ENCODE results near the gene ZNF662. TPM values are rescaled to one million over a fixed set of nuclear protein-coding genes. Genes with fewer than 3 reads are reported as not detected.
A peak's percentile ranks its signal among the peaks of the same experiment; 100 is the strongest.

ZNF662 gene
- total RNA-seq, 2 experiments from 2014 or later = not detected

DNA sequence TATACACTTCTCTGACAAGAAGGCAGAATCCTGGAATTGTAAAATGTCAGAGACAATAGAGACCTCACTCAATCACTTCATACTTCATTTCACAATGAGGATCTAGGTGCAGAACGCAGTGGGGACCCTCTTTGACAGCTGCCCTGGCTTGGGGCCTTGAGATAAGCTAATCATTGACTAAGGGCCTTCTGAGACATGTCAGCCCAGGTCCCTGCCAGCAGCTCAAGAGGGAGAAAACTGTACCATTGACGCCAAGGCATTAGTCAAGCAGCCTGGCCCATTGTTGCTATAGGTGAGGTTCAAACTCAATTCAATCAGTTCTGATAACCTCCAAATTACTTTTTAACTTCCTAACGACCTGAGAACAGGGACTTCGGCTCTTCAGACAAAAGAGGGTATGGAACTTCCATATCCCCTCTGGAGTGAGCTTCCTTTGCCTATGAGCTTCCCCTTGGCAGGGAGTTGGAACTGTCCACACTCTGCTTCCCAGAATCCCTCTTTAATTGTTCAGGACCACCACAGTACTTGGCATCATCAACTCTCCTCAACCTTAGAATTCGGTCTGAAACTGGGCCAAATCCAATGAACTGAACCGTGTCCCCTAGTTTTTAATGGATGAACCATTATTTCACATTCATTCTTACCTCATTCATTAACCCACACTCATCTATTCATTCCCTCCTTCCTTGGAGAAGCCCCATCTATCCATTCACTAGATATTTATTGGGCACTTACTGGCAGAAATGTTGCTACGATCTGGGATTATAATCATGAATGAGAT is 28.8 kb upstream of the ZNF662 start:
- H3K27ac ChIP-seq (ENCODE audit: low read depth, low read length, poor library complexity, severe bottlenecking) = no peak overlapping the region
- BruUV-seq (replicated peaks) = no TSS peak
- POLR2A ChIA-PET = interaction anchor here (0.6 to 1.5 kb wide), 2 partner anchors 16 to 71 kb away, joined by 3 to 5 read pairs; no protein-coding TSS in a partner anchor
- H4K20me1 ChIP-seq (ENCODE audit: insufficient read depth, low read length) = no peaks in the 10 kb centered on the region
- no peak overlapping the region for H3K4me3 ChIP-seq (ENCODE audit: low read depth, low read length, poor library complexity, severe bottlenecking)
- intact Hi-C loops (cut with micrococcal nuclease; ENCODE audit: unreplicated experiment) = no loop called here
- H3K79me2 ChIP-seq (ENCODE audit: insufficient read depth, low read depth, low read length) = no peaks in the 10 kb centered on the region
- peaks cover 11% of the 10 kb centered on the region for H3K4me1 ChIP-seq (ENCODE audit: insufficient read depth, low read length, poor library complexity, severe bottlenecking)
- H3K36me3 ChIP-seq (ENCODE audit: insufficient read depth, low read length) = no peaks in the 10 kb centered on the region
- H3K9me2 ChIP-seq (ENCODE audit: insufficient read depth, low read length) = no peaks in the 10 kb centered on the region
- no peak overlapping the region for H2AFZ ChIP-seq (ENCODE audit: low read length)
- H3K9me3 ChIP-seq (ENCODE audit: low read length) = no peaks in the 10 kb centered on the region
- CTCF ChIA-PET (ENCODE audit: unreplicated experiment) = no interaction called here
- no peak for DNase-seq (ENCODE audit: low spot score)
- H3K4me2 ChIP-seq (ENCODE audit: low read length) = no peak overlapping the region
- TF ChIP-seq, protein P1, sequence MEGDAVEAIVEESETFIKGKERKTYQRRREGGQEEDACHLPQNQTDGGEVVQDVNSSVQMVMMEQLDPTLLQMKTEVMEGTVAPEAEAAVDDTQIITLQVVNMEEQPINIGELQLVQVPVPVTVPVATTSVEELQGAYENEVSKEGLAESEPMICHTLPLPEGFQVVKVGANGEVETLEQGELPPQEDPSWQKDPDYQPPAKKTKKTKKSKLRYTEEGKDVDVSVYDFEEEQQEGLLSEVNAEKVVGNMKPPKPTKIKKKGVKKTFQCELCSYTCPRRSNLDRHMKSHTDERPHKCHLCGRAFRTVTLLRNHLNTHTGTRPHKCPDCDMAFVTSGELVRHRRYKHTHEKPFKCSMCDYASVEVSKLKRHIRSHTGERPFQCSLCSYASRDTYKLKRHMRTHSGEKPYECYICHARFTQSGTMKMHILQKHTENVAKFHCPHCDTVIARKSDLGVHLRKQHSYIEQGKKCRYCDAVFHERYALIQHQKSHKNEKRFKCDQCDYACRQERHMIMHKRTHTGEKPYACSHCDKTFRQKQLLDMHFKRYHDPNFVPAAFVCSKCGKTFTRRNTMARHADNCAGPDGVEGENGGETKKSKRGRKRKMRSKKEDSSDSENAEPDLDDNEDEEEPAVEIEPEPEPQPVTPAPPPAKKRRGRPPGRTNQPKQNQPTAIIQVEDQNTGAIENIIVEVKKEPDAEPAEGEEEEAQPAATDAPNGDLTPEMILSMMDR (conservative IDR thresholded peaks at IDR 0.05; ENCODE audit: low read length) = no peak
- TF ChIP-seq EZH2phosphoT487 (IDR thresholded peaks at IDR 0.05; ENCODE audit: borderline replicate concordance, low read depth, low read length) = no peak

DNA sequence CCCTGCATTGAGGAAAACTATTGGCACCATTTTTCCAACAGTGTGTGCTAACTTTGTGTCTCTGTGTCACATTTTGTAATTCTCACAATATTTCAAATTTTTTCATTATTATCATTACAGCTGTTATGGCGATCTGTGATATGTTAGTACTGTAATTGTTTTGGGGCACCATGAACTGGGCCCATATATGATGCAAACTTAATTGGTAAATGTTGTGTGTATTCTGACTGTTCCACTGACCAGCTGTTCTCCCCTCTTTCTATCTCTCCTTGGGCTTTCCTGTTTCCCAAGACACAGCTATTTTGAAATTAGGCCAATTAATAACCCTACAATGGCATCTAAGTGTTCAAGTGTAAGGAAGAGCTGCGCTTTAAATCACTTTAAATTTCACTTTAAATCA is 28.1 kb upstream of the ZNF662 start:
- no peaks in the 10 kb centered on the region for H3K36me3 ChIP-seq (ENCODE audit: insufficient read depth, low read length)
- H3K4me1 ChIP-seq (ENCODE audit: insufficient read depth, low read length, poor library complexity, severe bottlenecking) = peaks cover 11% of the 10 kb centered on the region
- H3K9me3 ChIP-seq (ENCODE audit: low read length) = no peaks in the 10 kb centered on the region
- intact Hi-C loops (cut with micrococcal nuclease; ENCODE audit: unreplicated experiment) = no loop called here
- no peaks in the 10 kb centered on the region for H3K9me2 ChIP-seq (ENCODE audit: insufficient read depth, low read length)
- no peak overlapping the region for H3K27ac ChIP-seq (ENCODE audit: low read depth, low read length, poor library complexity, severe bottlenecking)
- POLR2A ChIA-PET = interaction anchor here (0.6 to 1.5 kb wide), 2 partner anchors 15 to 85 kb away, joined by 3 read pairs; no protein-coding TSS in a partner anchor
- no peak overlapping the region for H3K4me3 ChIP-seq (ENCODE audit: low read depth, low read length, poor library complexity, severe bottlenecking)
- no peak overlapping the region for H2AFZ ChIP-seq (ENCODE audit: low read length)
- TF ChIP-seq, protein P1 (conservative IDR thresholded peaks at IDR 0.05; ENCODE audit: low read length) = no peak
- no peak for TF ChIP-seq EZH2phosphoT487 (IDR thresholded peaks at IDR 0.05; ENCODE audit: borderline replicate concordance, low read depth, low read length)
- no peak for DNase-seq (ENCODE audit: low spot score)
- no peaks in the 10 kb centered on the region for H3K79me2 ChIP-seq (ENCODE audit: insufficient read depth, low read depth, low read length)
- no peaks in the 10 kb centered on the region for H4K20me1 ChIP-seq (ENCODE audit: insufficient read depth, low read length)
- no peak overlapping the region for H3K4me2 ChIP-seq (ENCODE audit: low read length)
- BruUV-seq (replicated peaks) = no TSS peak
- CTCF ChIA-PET (ENCODE audit: unreplicated experiment) = interaction anchor here (0.6 kb wide), 1 partner anchor 22 kb away, joined by 3 read pairs; no protein-coding TSS in a partner anchor

DNA sequence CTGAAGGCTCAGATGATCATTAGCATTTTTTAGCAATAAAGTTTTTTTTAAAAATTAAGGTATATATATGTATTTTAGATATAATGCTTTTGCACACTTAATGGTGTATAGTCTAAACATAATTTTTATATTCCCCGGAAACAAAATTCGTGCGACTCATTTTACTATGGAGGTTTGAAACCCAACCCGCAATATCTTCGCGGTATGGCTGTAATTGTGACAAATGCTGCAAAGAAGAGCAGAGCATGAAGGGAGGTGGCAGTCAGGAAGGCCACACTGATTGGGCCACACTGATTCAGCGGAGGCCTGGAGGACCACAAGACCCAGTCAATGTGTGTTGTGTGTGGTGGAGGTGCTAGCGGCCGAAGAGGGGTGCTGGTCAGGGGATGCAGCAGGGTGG is 25.8 kb upstream of the ZNF662 start:
- CTCF ChIA-PET (ENCODE audit: unreplicated experiment) = no interaction called here
- Histone ChIP-seq H3K4me3 (ENCODE audit: low read depth, low read length, poor library complexity, severe bottlenecking) (peak overlapping the region; percentile 68), H4K20me1 (ENCODE audit: insufficient read depth, low read length) (no peaks in the 10 kb centered on the region), H3K4me2 (ENCODE audit: low read length) (peak overlapping the region; percentile 68; the same call in 1 of the 2 replicates), H3K36me3 (ENCODE audit: insufficient read depth, low read length) (no peaks in the 10 kb centered on the region), H3K79me2 (ENCODE audit: insufficient read depth, low read depth, low read length) (no peaks in the 10 kb centered on the region), H3K27ac (ENCODE audit: low read depth, low read length, poor library complexity, severe bottlenecking) (no peak overlapping the region), H3K9me2 (ENCODE audit: insufficient read depth, low read length) (no peaks in the 10 kb centered on the region), H3K9me3 (ENCODE audit: low read length) (no peaks in the 10 kb centered on the region), H3K4me1 (ENCODE audit: insufficient read depth, low read length, poor library complexity, severe bottlenecking) (peaks cover 11% of the 10 kb centered on the region), H2AFZ (ENCODE audit: low read length) (peak overlapping the region; percentile 90; the same call in 1 of the 2 replicates)
- no TSS peak for BruUV-seq (replicated peaks)
- intact Hi-C loops (cut with micrococcal nuclease; ENCODE audit: unreplicated experiment) = no loop called here
- DNase-seq (ENCODE audit: low spot score) = no peak
- POLR2A ChIA-PET = no interaction called here
- TF ChIP-seq, protein P1 (conservative IDR thresholded peaks at IDR 0.05; ENCODE audit: low read length) = no peak
- TF ChIP-seq EZH2phosphoT487 (IDR thresholded peaks at IDR 0.05; ENCODE audit: borderline replicate concordance, low read depth, low read length) = no peak

All from OCI-LY7 (cell line).